Lower leg skin (tissue), 3 donors: Measurements from ENCODE around the gene CPA2.

Experiments used
- POLR2A ChIP-seq, 2 donors: fragments of 450-650 bp; IDR thresholded peaks; one replicate each; pipeline ENCODE4 v1.6.1; 2016 to 2017; ENCODE audit warnings: antibody characterized with exemption in 2 of 2, mild to moderate bottlenecking in 1 of 2, moderate library complexity in 1 of 2
- TF ChIP-seq, protein P1 (sequence below), 3 donors: fragments of 450-650 bp; IDR thresholded peaks; one replicate each; pipeline ENCODE4 v1.5.1; 2016; ENCODE audit warnings: antibody characterized with exemption in 3 of 3, mild to moderate bottlenecking in 3 of 3, moderate library complexity in 2 of 3

- TF ChIP-seq, protein P1, sequence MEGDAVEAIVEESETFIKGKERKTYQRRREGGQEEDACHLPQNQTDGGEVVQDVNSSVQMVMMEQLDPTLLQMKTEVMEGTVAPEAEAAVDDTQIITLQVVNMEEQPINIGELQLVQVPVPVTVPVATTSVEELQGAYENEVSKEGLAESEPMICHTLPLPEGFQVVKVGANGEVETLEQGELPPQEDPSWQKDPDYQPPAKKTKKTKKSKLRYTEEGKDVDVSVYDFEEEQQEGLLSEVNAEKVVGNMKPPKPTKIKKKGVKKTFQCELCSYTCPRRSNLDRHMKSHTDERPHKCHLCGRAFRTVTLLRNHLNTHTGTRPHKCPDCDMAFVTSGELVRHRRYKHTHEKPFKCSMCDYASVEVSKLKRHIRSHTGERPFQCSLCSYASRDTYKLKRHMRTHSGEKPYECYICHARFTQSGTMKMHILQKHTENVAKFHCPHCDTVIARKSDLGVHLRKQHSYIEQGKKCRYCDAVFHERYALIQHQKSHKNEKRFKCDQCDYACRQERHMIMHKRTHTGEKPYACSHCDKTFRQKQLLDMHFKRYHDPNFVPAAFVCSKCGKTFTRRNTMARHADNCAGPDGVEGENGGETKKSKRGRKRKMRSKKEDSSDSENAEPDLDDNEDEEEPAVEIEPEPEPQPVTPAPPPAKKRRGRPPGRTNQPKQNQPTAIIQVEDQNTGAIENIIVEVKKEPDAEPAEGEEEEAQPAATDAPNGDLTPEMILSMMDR (IDR thresholded peaks at IDR 0.05): no peak
- no peak for TF ChIP-seq POLR2A (IDR thresholded peaks at IDR 0.05)
These were observed 36.9 kb downstream of the CPA2 start for GRCh38 chr7:130303551-130303950.
